Chondrocyte (in vitro differentiated cells): Measurements from ENCODE around the gene THSD4. TPM values are rescaled to one million over a fixed set of nuclear protein-coding genes. Genes with fewer than 3 reads are reported as not detected.

Source experiments
- DNase-seq: peaks from one replicate; pipeline ENCODE4 v3.0.0; 2021; ENCODE audit warnings: mixed read lengths, low spot score
- H3K27ac Mint-ChIP-seq: one replicate; pipeline ENCODE4 v1.8.0; 2021; ENCODE audit warnings: mild to moderate bottlenecking, moderate library complexity, mixed read lengths; ENCODE audit not compliant: unreplicated experiment
- H3K27me3 Mint-ChIP-seq: 2 replicates; pipeline ENCODE4 v1.8.0; 2021; ENCODE audit warnings: low read depth, mixed read lengths
- H3K36me3 Mint-ChIP-seq: 2 replicates; pipeline ENCODE4 v1.8.0; 2021; ENCODE audit warnings: low read depth, mixed read lengths
- H3K4me1 Mint-ChIP-seq: 2 replicates; pipeline ENCODE4 v1.8.0; 2021; ENCODE audit warnings: low read depth, mild to moderate bottlenecking, mixed read lengths
- H3K4me3 Mint-ChIP-seq: one replicate; pipeline ENCODE4 v1.8.0; 2021; ENCODE audit warnings: mild to moderate bottlenecking, moderate library complexity, mixed read lengths; ENCODE audit not compliant: unreplicated experiment
- H3K9me3 Mint-ChIP-seq: 2 replicates; pipeline ENCODE4 v1.8.0; 2021; ENCODE audit warnings: low read depth, mixed read lengths
- CTCF ChIP-seq: fragments of 200-600 bp; sonication (generic); IDR thresholded peaks from 2 replicates; pipeline ENCODE4 v1.5.0; 2021; ENCODE audit warnings: antibody characterized with exemption, mild to moderate bottlenecking, moderate library complexity
- total RNA-seq: library from RNA; stranded (reverse); gene quantifications from 3 replicates; pipeline ENCODE4 v1.2.1, GENCODE V29; 2021

The THSD4 gene
- total RNA-seq, 1 donor from 2014 or later = 3.4 TPM

GRCh38 chr15:71730277-71731144 is 615.2 kb downstream of the THSD4 start:
- no peak for DNase-seq
- no peak overlapping the region for H3K27ac Mint-ChIP-seq
- TF ChIP-seq CTCF = peak; percentile 94

GRCh38 chr15:71732636-71733035 is 617.4 kb downstream of the THSD4 start:
- Mint-ChIP-seq H3K36me3 (no peaks in the 10 kb centered on the region), H3K27me3 (peaks cover 1% of the 10 kb centered on the region), H3K27ac (no peak overlapping the region), H3K4me3 (no peak overlapping the region), H3K4me1 (peaks cover 23% of the 10 kb centered on the region), H3K9me3 (no peaks in the 10 kb centered on the region)
- DNase-seq = no peak
- TF ChIP-seq CTCF = no peak

More at GRCh38 chr15:71730277-71731144, 615.2 kb downstream of the THSD4 start:
- Mint-ChIP-seq H3K27me3 (no peaks in the 10 kb centered on the region), H3K4me1 (peaks cover 26% of the 10 kb centered on the region), H3K4me3 (no peak overlapping the region), H3K9me3 (no peaks in the 10 kb centered on the region), H3K36me3 (no peaks in the 10 kb centered on the region)

- no peak for TF ChIP-seq CTCF
- Mint-ChIP-seq H3K27me3 (peaks cover 1% of the 10 kb centered on the region), H3K4me3 (no peak overlapping the region), H3K9me3 (no peaks in the 10 kb centered on the region), H3K4me1 (peaks cover 19% of the 10 kb centered on the region), H3K27ac (no peak overlapping the region), H3K36me3 (no peaks in the 10 kb centered on the region)
- DNase-seq = no peak
Measured at GRCh38 chr15:71733122-71733521, 617.9 kb downstream of the THSD4 start.

GRCh38 chr15:71734709-71735384 is 619.6 kb downstream of the THSD4 start:
- no peak overlapping the region for H3K4me3 Mint-ChIP-seq
- no peak for DNase-seq

More at GRCh38 chr15:71734709-71735384, 619.6 kb downstream of the THSD4 start:
- Mint-ChIP-seq H3K27ac (no peak overlapping the region), H3K4me1 (peaks cover 5% of the 10 kb centered on the region), H3K27me3 (peaks cover 1% of the 10 kb centered on the region), H3K36me3 (no peaks in the 10 kb centered on the region), H3K9me3 (no peaks in the 10 kb centered on the region)
- no peak for TF ChIP-seq CTCF
